Spinal cord (tissue), 4 donors: Measurements from ENCODE around the gene HSBP1L1. TPM values are rescaled to one million over a fixed set of nuclear protein-coding genes. Genes with fewer than 3 reads are reported as not detected.

Experiments
- polyA plus RNA-seq, 2 donors: library from polyadenylated mRNA; unstranded; fragments of 120-200 nt; gene quantifications; one replicate each; pipeline ENCODE4 v1.2.1, GENCODE V29; 2013; ENCODE audit not compliant: insufficient read length in 2 of 2
- total RNA-seq, 2 donors: library from RNA; depleted of rRNA in 1 of 2; stranded (reverse); fragments of 120-200 nt in 1 of 2; fragments of >200 nt in 1 of 2; gene quantifications; one replicate each; pipeline versions ENCODE4 v1.2.3 to v1.2.4, GENCODE V29; 2013 to 2014

HSBP1L1 gene
- total and polyA plus RNA-seq, 4 donors = 5.2 to 27.3 (median 18.3) TPM

Other genes with a start within 250 kb of the HSBP1L1 start
- gene KCNG2, start 166.7 kb upstream of the HSBP1L1 start, total RNA-seq = 1 to 10 TPM; 1.3 to 1.4 TPM
- gene KCNG2, start 166.7 kb upstream of the HSBP1L1 start, polyA plus RNA-seq = 1 to 10 TPM; 1.5 to 2.2 TPM
- gene SLC66A2, start 13.0 kb upstream of the HSBP1L1 start, total RNA-seq = 10 to 100 TPM; 26.0 to 34.5 TPM
- gene SLC66A2, start 13.0 kb upstream of the HSBP1L1 start, polyA plus RNA-seq = 10 to 100 TPM; 57.8 to 68.4 TPM
- gene TXNL4A, start 23.9 kb downstream of the HSBP1L1 start, total RNA-seq = 100 to 1,000 TPM in 1 of 2 donors, 10 to 100 TPM in 1; 43.6 to 134 TPM
- 100 to 1,000 TPM; 121 to 129 TPM for gene TXNL4A, start 23.9 kb downstream of the HSBP1L1 start, polyA plus RNA-seq
- gene RBFA, start 69.8 kb downstream of the HSBP1L1 start, total RNA-seq = 10 to 100 TPM; 29.2 to 35.3 TPM
- gene RBFA, start 69.8 kb downstream of the HSBP1L1 start, polyA plus RNA-seq = 10 to 100 TPM; 29.2 to 43.4 TPM
- 10 to 100 TPM; 13.9 to 18.9 TPM for gene ADNP2, start 144.6 kb downstream of the HSBP1L1 start, total RNA-seq
- gene ADNP2, start 144.6 kb downstream of the HSBP1L1 start, polyA plus RNA-seq = 10 to 100 TPM; 14.8 to 18.2 TPM